Fibroblast of villous mesenchyme (primary cell): ENCODE measurements around the gene MAN1B1. TPM values are rescaled to one million over a fixed set of nuclear protein-coding genes. Genes with fewer than 3 reads are reported as not detected.

Experiments used
- DNase-seq: peaks from one replicate; pipeline ENCODE4 v3.0.0-alpha.2; 2010; ENCODE audit warnings: low read depth
- H3K4me3 ChIP-seq: 2 replicates; pipeline ENCODE4 v1.5.1; 2011; ENCODE audit warnings: low read depth, mild to moderate bottlenecking, low read length
- CTCF ChIP-seq: IDR thresholded peaks from 2 replicates; pipeline ENCODE4 v1.5.1; 2012; ENCODE audit warnings: low read depth, mild to moderate bottlenecking, low read length; ENCODE audit not compliant: insufficient read depth
- total RNA-seq: library from RNA; depleted of rRNA; stranded (reverse); fragments of >200 nt; gene quantifications from 2 replicates; pipeline ENCODE4 v1.2.3, GENCODE V29; 2012

MAN1B1 gene
- total RNA-seq, 1 donor = 65.6 TPM

- DNase-seq = no peak
- no peak overlapping the region for H3K4me3 ChIP-seq
- TF ChIP-seq CTCF = no peak
Observed at GRCh38 chr9:137149363-137149762, 62.6 kb downstream of the MAN1B1 start.

GRCh38 chr9:137149942-137150616, 63.3 kb downstream of the MAN1B1 start:
- DNase-seq = no peak
- H3K4me3 ChIP-seq = no peak overlapping the region
- TF ChIP-seq CTCF = no peak

- TF ChIP-seq CTCF = no peak
- H3K4me3 ChIP-seq = no peak overlapping the region
- peak; percentile 86 for DNase-seq
Observed at GRCh38 chr9:137150617-137151457, 64.1 kb downstream of the MAN1B1 start.

- TF ChIP-seq CTCF = no peak
- no peak overlapping the region for H3K4me3 ChIP-seq
- DNase-seq = no peak
Observed at GRCh38 chr9:137152844-137153405, 66.1 kb downstream of the MAN1B1 start.

- no peak for TF ChIP-seq CTCF
- DNase-seq = peak; percentile 59
- H3K4me3 ChIP-seq = peak overlapping the region; percentile 46
Observed at GRCh38 chr9:137156567-137157375, 70.0 kb downstream of the MAN1B1 start.

GRCh38 chr9:137157618-137158415, 71.0 kb downstream of the MAN1B1 start:
- DNase-seq = no peak
- TF ChIP-seq CTCF = no peak
- H3K4me3 ChIP-seq = no peak overlapping the region
